Astrocyte of the spinal cord (primary cell): ENCODE data around the gene B4GALNT3.
A peak's percentile ranks its signal among the peaks of the same experiment; 100 is the strongest.
"Not testable (repeated sequence)": the region's sequence is repeated elsewhere in the genome, so short reads cannot be mapped to it uniquely, and the experiment has no call there.

Source experiments
- DNase-seq: peaks from one replicate; pipeline ENCODE4 v3.0.0; 2011; ENCODE audit warnings: low read depth, low spot score
- H3K4me3 ChIP-seq: 2 replicates; pipeline ENCODE4 v1.5.1; 2011; ENCODE audit warnings: low read depth, mild to moderate bottlenecking, low read length, moderate library complexity
- in situ Hi-C: cut with HindIII; loops from 2 replicates; pipeline ENCODE4 v1.10.0; 2017; ENCODE audit warnings: low sequenced_read_pairs
- TF ChIP-seq, protein P1 (sequence below): IDR thresholded peaks from 2 replicates; pipeline ENCODE4 v1.5.1; 2012; ENCODE audit warnings: low read depth, mild to moderate bottlenecking, low read length, inconsistent platforms

B4GALNT3 gene

DNA sequence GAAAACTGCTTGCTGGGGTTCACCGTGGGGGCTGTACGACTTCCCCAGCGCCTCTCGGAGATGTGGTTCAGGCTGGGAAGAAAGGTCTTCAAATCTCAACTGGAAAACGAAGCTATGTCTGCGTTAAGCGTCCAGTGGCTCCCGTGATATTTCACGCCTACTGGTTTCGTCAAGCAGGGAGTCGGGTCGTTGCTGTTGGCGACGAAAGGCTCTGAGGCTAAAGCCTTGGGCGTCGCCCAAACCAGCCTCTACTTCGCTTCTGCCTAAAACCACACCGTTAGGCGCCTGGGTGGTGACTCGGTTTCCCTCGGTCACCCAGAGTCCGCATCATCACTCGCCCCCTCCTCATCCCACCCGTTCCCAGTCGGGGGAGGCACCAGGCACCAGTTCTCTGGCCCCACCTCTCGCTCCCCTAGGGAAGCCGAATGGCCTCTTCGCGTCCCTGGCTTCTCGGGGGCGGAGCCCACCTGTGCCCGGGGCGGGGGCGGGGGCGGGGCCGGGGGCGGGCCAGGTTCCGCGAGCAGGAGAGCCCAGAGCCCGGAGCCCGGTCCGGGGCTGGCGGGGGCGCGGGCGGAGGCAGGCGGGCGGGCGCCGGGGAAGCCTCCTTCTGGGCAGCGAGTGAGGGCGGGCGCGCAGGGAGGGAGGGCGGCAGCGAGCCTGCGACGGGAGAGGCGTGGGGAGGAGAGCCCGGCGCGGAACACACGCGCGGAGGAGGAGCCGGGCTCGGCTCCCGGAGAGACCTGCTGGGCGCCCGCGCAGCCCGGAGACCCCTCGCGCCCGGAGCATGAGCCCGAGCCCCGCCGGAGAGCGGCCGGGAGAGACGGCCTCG lies at the start of gene B4GALNT3:
Gene B4GALNT3, plus strand, starts transcription at position 510 of the 829 bp plus-strand sequence. CDS start 438 bp downstream, outside the sequence.
- no peak for DNase-seq
- in situ Hi-C loops: no loop called here
- peak within 1 kb of the TSS; percentile 27 for H3K4me3 ChIP-seq
- TF ChIP-seq, protein P1, sequence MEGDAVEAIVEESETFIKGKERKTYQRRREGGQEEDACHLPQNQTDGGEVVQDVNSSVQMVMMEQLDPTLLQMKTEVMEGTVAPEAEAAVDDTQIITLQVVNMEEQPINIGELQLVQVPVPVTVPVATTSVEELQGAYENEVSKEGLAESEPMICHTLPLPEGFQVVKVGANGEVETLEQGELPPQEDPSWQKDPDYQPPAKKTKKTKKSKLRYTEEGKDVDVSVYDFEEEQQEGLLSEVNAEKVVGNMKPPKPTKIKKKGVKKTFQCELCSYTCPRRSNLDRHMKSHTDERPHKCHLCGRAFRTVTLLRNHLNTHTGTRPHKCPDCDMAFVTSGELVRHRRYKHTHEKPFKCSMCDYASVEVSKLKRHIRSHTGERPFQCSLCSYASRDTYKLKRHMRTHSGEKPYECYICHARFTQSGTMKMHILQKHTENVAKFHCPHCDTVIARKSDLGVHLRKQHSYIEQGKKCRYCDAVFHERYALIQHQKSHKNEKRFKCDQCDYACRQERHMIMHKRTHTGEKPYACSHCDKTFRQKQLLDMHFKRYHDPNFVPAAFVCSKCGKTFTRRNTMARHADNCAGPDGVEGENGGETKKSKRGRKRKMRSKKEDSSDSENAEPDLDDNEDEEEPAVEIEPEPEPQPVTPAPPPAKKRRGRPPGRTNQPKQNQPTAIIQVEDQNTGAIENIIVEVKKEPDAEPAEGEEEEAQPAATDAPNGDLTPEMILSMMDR: no peak

GRCh38 chr12:414859-415258 lies 44.9 kb upstream of the B4GALNT3 start:
- no peak for DNase-seq
- in situ Hi-C loops: no loop called here
- H3K4me3 ChIP-seq: no peak overlapping the region
- TF ChIP-seq, protein P1: no peak

GRCh38 chr12:418432-418831 lies 41.3 kb upstream of the B4GALNT3 start:
- in situ Hi-C loops: no loop called here
- TF ChIP-seq, protein P1: no peak
- no peak for DNase-seq
- no peak overlapping the region for H3K4me3 ChIP-seq

DNA sequence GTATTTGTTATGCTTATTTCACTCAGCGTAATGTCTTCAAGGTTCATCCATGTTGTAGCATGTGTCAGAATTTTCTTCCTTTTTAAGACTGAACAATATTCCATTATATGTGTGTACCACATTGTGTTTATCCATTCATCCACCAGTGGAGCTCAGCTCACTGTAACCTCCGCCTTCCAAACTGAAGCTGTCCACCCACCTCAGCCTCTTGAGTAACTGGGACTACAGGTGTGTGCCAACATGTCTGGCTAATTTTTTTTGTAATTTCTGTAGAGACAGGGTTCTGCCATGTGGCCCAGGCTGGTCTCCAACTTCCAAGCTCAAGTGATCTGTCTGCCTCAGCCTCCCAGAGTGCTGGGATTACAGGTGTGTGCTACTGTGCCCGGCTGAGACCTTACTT lies 37.2 kb upstream of the B4GALNT3 start:
- in situ Hi-C loops: no loop called here
- H3K4me3 ChIP-seq: no peak overlapping the region
- no peak for DNase-seq
- TF ChIP-seq, protein P1: no peak

DNA sequence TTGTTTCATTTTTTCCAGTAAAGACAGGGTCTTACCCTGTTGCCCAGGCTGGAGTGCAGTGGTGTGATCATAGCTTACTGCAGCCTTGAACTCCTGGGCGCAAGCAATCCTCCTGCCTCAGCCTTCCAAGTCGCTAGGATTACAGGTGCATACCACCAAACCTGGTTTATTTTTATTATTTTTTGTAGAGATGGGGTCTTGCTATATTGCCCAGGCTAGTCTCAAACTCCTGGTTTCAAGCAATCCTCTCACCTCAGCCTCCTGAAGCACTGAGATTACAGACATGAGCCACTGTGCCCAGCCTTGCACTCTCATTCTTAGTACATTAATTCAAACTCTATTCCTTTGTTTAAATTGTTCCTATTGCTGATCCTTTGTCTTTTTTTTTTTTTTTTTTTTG lies 24.0 kb upstream of the B4GALNT3 start:
- in situ Hi-C loops, H3K4me3 ChIP-seq, DNase-seq: not testable (repeated sequence)

DNA sequence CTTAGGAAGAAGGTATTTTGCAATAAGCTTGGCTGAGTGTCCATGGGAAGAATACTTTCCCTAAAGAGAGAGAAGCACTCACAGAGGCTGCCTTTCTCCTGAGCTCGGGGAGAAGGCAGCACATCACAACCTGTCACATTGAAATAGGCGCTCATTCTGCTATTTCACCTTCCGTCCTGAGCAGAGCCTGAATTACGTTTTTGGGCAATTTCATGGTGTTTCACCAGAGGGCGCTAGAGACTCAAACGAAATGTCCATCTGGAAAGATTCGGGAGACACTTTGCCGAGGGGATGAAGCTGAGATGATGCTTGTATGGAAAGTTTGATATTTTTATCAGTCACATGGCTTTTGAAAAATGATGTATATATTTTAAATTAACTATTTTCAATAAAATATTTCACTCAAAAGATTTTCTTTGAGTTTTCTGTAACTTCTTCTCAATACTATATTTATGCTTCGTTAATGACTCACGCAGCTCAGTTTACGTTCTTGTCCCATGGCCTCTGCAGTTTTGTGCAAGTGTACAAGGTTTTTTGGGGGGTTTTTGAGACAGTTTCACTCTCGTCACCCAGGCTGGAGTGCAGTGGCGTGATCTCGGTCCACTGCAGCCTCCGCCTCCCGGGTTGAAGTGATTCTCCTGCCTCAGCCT lies 17.4 kb upstream of the B4GALNT3 start:
- in situ Hi-C loops: no loop called here
- DNase-seq: peak; percentile 40
- no peak overlapping the region for H3K4me3 ChIP-seq
- TF ChIP-seq, protein P1: peak; percentile 80

- no peak for DNase-seq
- no peak overlapping the region for H3K4me3 ChIP-seq
- in situ Hi-C loops: no loop called here
- TF ChIP-seq, protein P1: no peak
Observed at GRCh38 chr12:447141-447540, 12.6 kb upstream of the B4GALNT3 start.
